K562 (cell line): ENCODE results near the gene PRAMEF1. TPM values are rescaled to one million over a fixed set of nuclear protein-coding genes. Genes with fewer than 3 reads are reported as not detected.

Experiments
- FOXM1 ChIP-seq, 2 experiments: fragments of 450-650 bp in 1 of 2; sonication (generic) in 1 of 2; formaldehyde crosslinking in 1 of 2; IDR thresholded peaks; 2 replicates each; pipeline versions ENCODE4 v1.6.1 to v1.9.0; 2017 to 2022; ENCODE audit warnings: low read depth in 2 of 2, mild to moderate bottlenecking in 2 of 2, missing genetic modification reagents in 1 of 2, moderate library complexity in 1 of 2
- KLF13 ChIP-seq: fragments of 450-650 bp; IDR thresholded peaks from 2 replicates; pipeline ENCODE4 v1.6.1; 2016; ENCODE audit warnings: missing genetic modification characterization, low read depth, mild to moderate bottlenecking, missing compliant biosample characterization, moderate library complexity, borderline replicate concordance
- PHB2 ChIP-seq: fragments of 450-650 bp; IDR thresholded peaks from 2 replicates; pipeline ENCODE4 v1.6.1; 2017; ENCODE audit warnings: low read depth
- RAD21 ChIP-seq, 2 experiments: fragments of 250-450 bp in 1 of 2; fragments of 450-650 bp in 1 of 2; sonication (Bioruptor Pico) in 1 of 2; formaldehyde crosslinking in 1 of 2; IDR thresholded peaks in 1 of 2; conservative IDR thresholded peaks in 1 of 2; 2 replicates each; pipeline versions ENCODE4 v1.4.0 to v1.8.0; 2020 to 2022; ENCODE audit warnings: mild to moderate bottlenecking in 2 of 2, moderate library complexity in 1 of 2
- SRSF9 ChIP-seq: fragments of 200-400 bp; formaldehyde crosslinking; IDR thresholded peaks from 2 replicates; pipeline ENCODE4 v1.6.1; 2017; ENCODE audit warnings: low read depth, low read length, borderline replicate concordance
- polyA plus RNA-seq, 8 experiments: library from polyadenylated mRNA; depleted of rRNA in 4 of 8; stranded (reverse) in 5 of 8; unstranded in 3 of 8; fragments of >200 nt; fragmentation: Nextera tagmentation in 2 of 8; fragmentation: Illumina TruSeq in 1 of 8; extraction: Ambion mirVana in 2 of 8; extraction: Trizol in 1 of 8; gene quantifications; 2 replicates each; pipeline versions ENCODE4 v1.2.1 to v1.2.3, GENCODE V29; 2011 to 2014; ENCODE audit warnings: inconsistent platforms in 1 of 8, missing spikeins in 1 of 8
- total RNA-seq, 7 experiments: library from RNA; depleted of rRNA in 6 of 7; stranded (reverse); fragments of >200 nt in 6 of 7; fragmentation: Illumina TruSeq in 2 of 7; extraction: Trizol in 2 of 7; gene quantifications; 2 replicates each; pipeline versions ENCODE4 v1.2.1 to v1.2.3, GENCODE V29; 2011 to 2021; ENCODE audit warnings: low replicate concordance in 1 of 7
- TF ChIP-seq, protein P1 (sequence below): fragments of 200-600 bp; sonication (generic); IDR thresholded peaks from one replicate; pipeline ENCODE4 v1.6.1; 2012; ENCODE audit warnings: mild to moderate bottlenecking, low read depth, low read length, inconsistent platforms

The PRAMEF1 gene
- total and polyA plus RNA-seq, 9 of the 15 experiments (the other 6 are each of a cell fraction or from before 2014, with no cell fraction given) = not detected

GRCh38 chr1:12760256-12760795, 30.9 kb upstream of the PRAMEF1 start (continued):
- TF ChIP-seq KLF13 (tag) (no peak), SRSF9 (no peak), RAD21 (CRISPR knock-in tag; conservative IDR thresholded peaks at IDR 0.05 in 1 of 2, IDR thresholded peaks at IDR 0.05 in 1 of 2) (peak in 1 of 2 experiments; percentile 11; a peak in 1 of 4 replicates), PHB2 (no peak), FOXM1 (IDR thresholded peaks at IDR 0.05; ENCODE audit: low read depth) (no peak), FOXM1 (CRISPR knock-in tag; IDR thresholded peaks at IDR 0.05; ENCODE audit: low read depth) (no peak)
- TF ChIP-seq, protein P1, sequence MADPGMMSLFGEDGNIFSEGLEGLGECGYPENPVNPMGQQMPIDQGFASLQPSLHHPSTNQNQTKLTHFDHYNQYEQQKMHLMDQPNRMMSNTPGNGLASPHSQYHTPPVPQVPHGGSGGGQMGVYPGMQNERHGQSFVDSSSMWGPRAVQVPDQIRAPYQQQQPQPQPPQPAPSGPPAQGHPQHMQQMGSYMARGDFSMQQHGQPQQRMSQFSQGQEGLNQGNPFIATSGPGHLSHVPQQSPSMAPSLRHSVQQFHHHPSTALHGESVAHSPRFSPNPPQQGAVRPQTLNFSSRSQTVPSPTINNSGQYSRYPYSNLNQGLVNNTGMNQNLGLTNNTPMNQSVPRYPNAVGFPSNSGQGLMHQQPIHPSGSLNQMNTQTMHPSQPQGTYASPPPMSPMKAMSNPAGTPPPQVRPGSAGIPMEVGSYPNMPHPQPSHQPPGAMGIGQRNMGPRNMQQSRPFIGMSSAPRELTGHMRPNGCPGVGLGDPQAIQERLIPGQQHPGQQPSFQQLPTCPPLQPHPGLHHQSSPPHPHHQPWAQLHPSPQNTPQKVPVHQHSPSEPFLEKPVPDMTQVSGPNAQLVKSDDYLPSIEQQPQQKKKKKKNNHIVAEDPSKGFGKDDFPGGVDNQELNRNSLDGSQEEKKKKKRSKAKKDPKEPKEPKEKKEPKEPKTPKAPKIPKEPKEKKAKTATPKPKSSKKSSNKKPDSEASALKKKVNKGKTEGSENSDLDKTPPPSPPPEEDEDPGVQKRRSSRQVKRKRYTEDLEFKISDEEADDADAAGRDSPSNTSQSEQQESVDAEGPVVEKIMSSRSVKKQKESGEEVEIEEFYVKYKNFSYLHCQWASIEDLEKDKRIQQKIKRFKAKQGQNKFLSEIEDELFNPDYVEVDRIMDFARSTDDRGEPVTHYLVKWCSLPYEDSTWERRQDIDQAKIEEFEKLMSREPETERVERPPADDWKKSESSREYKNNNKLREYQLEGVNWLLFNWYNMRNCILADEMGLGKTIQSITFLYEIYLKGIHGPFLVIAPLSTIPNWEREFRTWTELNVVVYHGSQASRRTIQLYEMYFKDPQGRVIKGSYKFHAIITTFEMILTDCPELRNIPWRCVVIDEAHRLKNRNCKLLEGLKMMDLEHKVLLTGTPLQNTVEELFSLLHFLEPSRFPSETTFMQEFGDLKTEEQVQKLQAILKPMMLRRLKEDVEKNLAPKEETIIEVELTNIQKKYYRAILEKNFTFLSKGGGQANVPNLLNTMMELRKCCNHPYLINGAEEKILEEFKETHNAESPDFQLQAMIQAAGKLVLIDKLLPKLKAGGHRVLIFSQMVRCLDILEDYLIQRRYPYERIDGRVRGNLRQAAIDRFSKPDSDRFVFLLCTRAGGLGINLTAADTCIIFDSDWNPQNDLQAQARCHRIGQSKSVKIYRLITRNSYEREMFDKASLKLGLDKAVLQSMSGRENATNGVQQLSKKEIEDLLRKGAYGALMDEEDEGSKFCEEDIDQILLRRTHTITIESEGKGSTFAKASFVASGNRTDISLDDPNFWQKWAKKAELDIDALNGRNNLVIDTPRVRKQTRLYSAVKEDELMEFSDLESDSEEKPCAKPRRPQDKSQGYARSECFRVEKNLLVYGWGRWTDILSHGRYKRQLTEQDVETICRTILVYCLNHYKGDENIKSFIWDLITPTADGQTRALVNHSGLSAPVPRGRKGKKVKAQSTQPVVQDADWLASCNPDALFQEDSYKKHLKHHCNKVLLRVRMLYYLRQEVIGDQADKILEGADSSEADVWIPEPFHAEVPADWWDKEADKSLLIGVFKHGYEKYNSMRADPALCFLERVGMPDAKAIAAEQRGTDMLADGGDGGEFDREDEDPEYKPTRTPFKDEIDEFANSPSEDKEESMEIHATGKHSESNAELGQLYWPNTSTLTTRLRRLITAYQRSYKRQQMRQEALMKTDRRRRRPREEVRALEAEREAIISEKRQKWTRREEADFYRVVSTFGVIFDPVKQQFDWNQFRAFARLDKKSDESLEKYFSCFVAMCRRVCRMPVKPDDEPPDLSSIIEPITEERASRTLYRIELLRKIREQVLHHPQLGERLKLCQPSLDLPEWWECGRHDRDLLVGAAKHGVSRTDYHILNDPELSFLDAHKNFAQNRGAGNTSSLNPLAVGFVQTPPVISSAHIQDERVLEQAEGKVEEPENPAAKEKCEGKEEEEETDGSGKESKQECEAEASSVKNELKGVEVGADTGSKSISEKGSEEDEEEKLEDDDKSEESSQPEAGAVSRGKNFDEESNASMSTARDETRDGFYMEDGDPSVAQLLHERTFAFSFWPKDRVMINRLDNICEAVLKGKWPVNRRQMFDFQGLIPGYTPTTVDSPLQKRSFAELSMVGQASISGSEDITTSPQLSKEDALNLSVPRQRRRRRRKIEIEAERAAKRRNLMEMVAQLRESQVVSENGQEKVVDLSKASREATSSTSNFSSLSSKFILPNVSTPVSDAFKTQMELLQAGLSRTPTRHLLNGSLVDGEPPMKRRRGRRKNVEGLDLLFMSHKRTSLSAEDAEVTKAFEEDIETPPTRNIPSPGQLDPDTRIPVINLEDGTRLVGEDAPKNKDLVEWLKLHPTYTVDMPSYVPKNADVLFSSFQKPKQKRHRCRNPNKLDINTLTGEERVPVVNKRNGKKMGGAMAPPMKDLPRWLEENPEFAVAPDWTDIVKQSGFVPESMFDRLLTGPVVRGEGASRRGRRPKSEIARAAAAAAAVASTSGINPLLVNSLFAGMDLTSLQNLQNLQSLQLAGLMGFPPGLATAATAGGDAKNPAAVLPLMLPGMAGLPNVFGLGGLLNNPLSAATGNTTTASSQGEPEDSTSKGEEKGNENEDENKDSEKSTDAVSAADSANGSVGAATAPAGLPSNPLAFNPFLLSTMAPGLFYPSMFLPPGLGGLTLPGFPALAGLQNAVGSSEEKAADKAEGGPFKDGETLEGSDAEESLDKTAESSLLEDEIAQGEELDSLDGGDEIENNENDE = no peak
